K562 (cell line): ENCODE measurements around the gene ZW10. TPM values are rescaled to one million over a fixed set of nuclear protein-coding genes. Genes with fewer than 3 reads are reported as not detected.

Experiments
- ATAC-seq: fragments of 200-7000 bp; cut with Tn5 transposase; 3 replicates; pipeline ENCODE4 v1.9.1; 2020; ENCODE audit warnings: moderate library complexity
- BruUV-seq: library from RNA; stranded (reverse); fragments of 400-500 nt; replicated peaks from 2 replicates; lab custom pipeline; 2021; lab: Mats Ljungman, UMichigan
- CTCF ChIA-PET: fragments of 300-600 bp; formaldehyde crosslinking; extraction: SDS; loops from one replicate; lab custom pipeline; 2021; ENCODE audit warnings: low intra/inter-chr PET ratio; lab: Yijun Ruan, JAX
- POLR2A ChIA-PET: fragments of 300-600, 350-650 bp; sonication (Branson Sonifier 250); formaldehyde crosslinking; extraction: SDS; loops from one replicate; lab custom pipeline; 2021; ENCODE audit warnings: antibody characterized with exemption, inconsistent platforms; lab: Yijun Ruan, JAX
- DNase-seq, 4 experiments: peaks; one replicate each; pipeline versions ENCODE4 v3.0.0 to v3.0.0-alpha.2; 2011 to 2018; ENCODE audit warnings: low spot score in 3 of 4, mixed read lengths in 3 of 4; ENCODE audit errors: extremely low read depth in 1 of 4
- FAIRE-seq: peaks from 2 replicates; lab custom pipeline; 2011; peaks lifted over from hg19 to GRCh38; lab: Jason Lieb, UNC
- H2AFZ ChIP-seq: 2 replicates; pipeline ENCODE4 v1.6.0; 2011; ENCODE audit warnings: low read depth, low read length, control low read depth, inconsistent platforms
- H3K27ac ChIP-seq: fragments of 200-600 bp; 3 replicates; pipeline ENCODE4 v1.8.0; 2011; ENCODE audit warnings: low read depth, mild to moderate bottlenecking, control low read depth, inconsistent platforms, low read length, moderate library complexity, mixed read lengths; ENCODE audit errors: extremely low read depth
- H3K27me3 ChIP-seq, 2 experiments: fragments of 300-600 bp in 1 of 2; 2 replicates in 1 of 2; 3 replicates in 1 of 2; pipeline versions ENCODE4 v1.6.0 to v1.8.0; 2011; ENCODE audit warnings: inconsistent platforms in 2 of 2, low read length in 2 of 2, mild to moderate bottlenecking in 1 of 2, mixed read lengths in 1 of 2, moderate library complexity in 1 of 2; ENCODE audit not compliant: control insufficient read depth in 2 of 2, insufficient read depth in 2 of 2
- H3K36me3 ChIP-seq: fragments of 300-600 bp; 3 replicates; pipeline ENCODE4 v1.8.0; 2011; ENCODE audit warnings: mild to moderate bottlenecking, low read length, inconsistent platforms; ENCODE audit not compliant: control insufficient read depth, insufficient read depth
- H3K4me1 ChIP-seq, 2 experiments: fragments of 200-600 bp in 1 of 2; replicated peaks in 1 of 2; 2 replicates in 1 of 2; 3 replicates in 1 of 2; pipeline versions ENCODE4 v1.5.1 to v1.8.0; 2011; ENCODE audit warnings: inconsistent platforms in 2 of 2, low read length in 2 of 2, mild to moderate bottlenecking in 1 of 2, mixed read lengths in 1 of 2, moderate library complexity in 1 of 2; ENCODE audit not compliant: control insufficient read depth in 2 of 2, insufficient read depth in 2 of 2
- H3K4me2 ChIP-seq: 2 replicates; pipeline ENCODE4 v1.6.1; 2011; ENCODE audit warnings: low read length, control low read depth, inconsistent platforms, mixed read lengths; ENCODE audit not compliant: insufficient read depth
- H3K4me3 ChIP-seq: fragments of 200-600 bp; sonication (generic), shearing (Covaris generic); 2 replicates; pipeline ENCODE4 v1.5.1; 2016; ENCODE audit warnings: control low read depth, inconsistent platforms
- H3K79me2 ChIP-seq: fragments of 200-600 bp; 3 replicates; pipeline ENCODE4 v1.8.0; 2011; ENCODE audit warnings: low read length, inconsistent platforms; ENCODE audit not compliant: control insufficient read depth, insufficient read depth
- H3K9ac ChIP-seq, 2 experiments: 2 replicates each; pipeline versions ENCODE4 v1.6.0 to v1.6.1; 2011; ENCODE audit warnings: low read depth in 2 of 2, low read length in 2 of 2, control low read depth in 1 of 2, inconsistent platforms in 1 of 2, mild to moderate bottlenecking in 1 of 2, mixed read lengths in 1 of 2; ENCODE audit not compliant: insufficient read depth in 1 of 2
- H3K9me1 ChIP-seq: one replicate; pipeline ENCODE4 v1.6.0; 2011; ENCODE audit warnings: inconsistent platforms, mild to moderate bottlenecking, low read length, moderate library complexity; ENCODE audit not compliant: control insufficient read depth, insufficient read depth
- H3K9me3 ChIP-seq: replicated peaks from 2 replicates; pipeline ENCODE4 v1.5.1; 2011; ENCODE audit warnings: low read depth, low read length, inconsistent platforms; ENCODE audit not compliant: control insufficient read depth, insufficient read depth
- H4K20me1 ChIP-seq: replicated peaks from 2 replicates; pipeline ENCODE4 v1.6.1; 2011; ENCODE audit warnings: low read length, inconsistent platforms, mixed read lengths; ENCODE audit not compliant: control insufficient read depth, insufficient read depth
- GABPB1 ChIP-seq: sonication (generic); formaldehyde crosslinking; IDR thresholded peaks from 2 replicates; pipeline ENCODE4 v1.8.0; 2022; ENCODE audit warnings: mild to moderate bottlenecking, missing genetic modification reagents
- RAD21 ChIP-seq, 2 experiments: fragments of 250-450 bp in 1 of 2; fragments of 450-650 bp in 1 of 2; sonication (Bioruptor Pico) in 1 of 2; formaldehyde crosslinking in 1 of 2; IDR thresholded peaks in 1 of 2; conservative IDR thresholded peaks in 1 of 2; 2 replicates each; pipeline versions ENCODE4 v1.4.0 to v1.8.0; 2020 to 2022; ENCODE audit warnings: mild to moderate bottlenecking in 2 of 2, moderate library complexity in 1 of 2
- SETDB1 ChIP-seq: IDR thresholded peaks from one replicate; pipeline ENCODE4 v1.6.1; 2012; ENCODE audit warnings: low read length, control low read depth, inconsistent platforms
- ZC3H4 ChIP-seq: sonication (generic); formaldehyde crosslinking; IDR thresholded peaks from 2 replicates; pipeline ENCODE4 v1.9.0; 2021; ENCODE audit warnings: missing genetic modification reagents, borderline replicate concordance
- WGBS: fragments of 100-300 bp; shearing (Covaris generic); methylation state at CpG from one replicate; pipeline ENCODE4 v1.1.6; 2016; ENCODE audit warnings: low coverage, mixed read lengths; ENCODE audit not compliant: insufficient coverage; ENCODE audit errors: missing lambda C conversion rate; 5-methylcytosine and 5-hydroxymethylcytosine counted together
- in situ Hi-C: fragments of 300-500 bp; cut with MboI; formaldehyde crosslinking; loops from 4 replicates; pipeline ENCODE4 v1.15.0; 2018; ENCODE audit warnings: inconsistent platforms, mixed read lengths
- intact Hi-C: fragments of 100-400 bp; cut with micrococcal nuclease; formaldehyde crosslinking; loops from 2 replicates; pipeline ENCODE4 v1.14.2; 2022
- polyA plus RNA-seq, 8 experiments: library from polyadenylated mRNA; depleted of rRNA in 4 of 8; stranded (reverse) in 5 of 8; unstranded in 3 of 8; fragments of >200 nt; fragmentation: Nextera tagmentation in 2 of 8; fragmentation: Illumina TruSeq in 1 of 8; extraction: Ambion mirVana in 2 of 8; extraction: Trizol in 1 of 8; gene quantifications; 2 replicates each; pipeline versions ENCODE4 v1.2.1 to v1.2.3, GENCODE V29; 2011 to 2014; ENCODE audit warnings: inconsistent platforms in 1 of 8, missing spikeins in 1 of 8
- total RNA-seq, 7 experiments: library from RNA; depleted of rRNA in 6 of 7; stranded (reverse); fragments of >200 nt in 6 of 7; fragmentation: Illumina TruSeq in 2 of 7; extraction: Trizol in 2 of 7; gene quantifications; 2 replicates each; pipeline versions ENCODE4 v1.2.1 to v1.2.3, GENCODE V29; 2011 to 2021; ENCODE audit warnings: low replicate concordance in 1 of 7
- TF ChIP-seq, protein P1 (sequence below): IDR thresholded peaks from 2 replicates; pipeline ENCODE4 v1.6.1; 2011; ENCODE audit warnings: borderline replicate concordance, low read depth, mild to moderate bottlenecking, moderate library complexity, low read length; ENCODE audit not compliant: insufficient read depth, poor library complexity, severe bottlenecking
- TF ChIP-seq, protein P2 (sequence below), 3 experiments: IDR thresholded peaks in 2 of 3; conservative IDR thresholded peaks in 1 of 3; 2 replicates each; pipeline ENCODE4 v1.5.1; 2011 to 2012; ENCODE audit warnings: low read length in 3 of 3, mild to moderate bottlenecking in 3 of 3, control low read depth in 2 of 3, improper control_type of control experiment in 1 of 3, inconsistent platforms in 1 of 3, low read depth in 1 of 3, mixed read lengths in 1 of 3, moderate library complexity in 1 of 3; ENCODE audit not compliant: insufficient read depth in 2 of 3
- TF ChIP-seq, protein P3 (sequence below), 2 experiments: fragments of 200-800 bp in 1 of 2; sonication (Bioruptor generic) in 1 of 2; sonication (generic) in 1 of 2; formaldehyde crosslinking in 1 of 2; IDR thresholded peaks in 1 of 2; conservative IDR thresholded peaks in 1 of 2; 2 replicates each; pipeline versions ENCODE4 v1.5.0 to v1.6.1; 2016 to 2020; ENCODE audit warnings: missing compliant biosample characterization in 1 of 2, missing genetic modification characterization in 1 of 2, missing genetic modification reagents in 1 of 2

The ZW10 gene
- total and polyA plus RNA-seq, 9 of the 15 experiments (the other 6 are each of a cell fraction or from before 2014, with no cell fraction given) = 9.4 to 37.7 (median 25.0) TPM

DNA sequence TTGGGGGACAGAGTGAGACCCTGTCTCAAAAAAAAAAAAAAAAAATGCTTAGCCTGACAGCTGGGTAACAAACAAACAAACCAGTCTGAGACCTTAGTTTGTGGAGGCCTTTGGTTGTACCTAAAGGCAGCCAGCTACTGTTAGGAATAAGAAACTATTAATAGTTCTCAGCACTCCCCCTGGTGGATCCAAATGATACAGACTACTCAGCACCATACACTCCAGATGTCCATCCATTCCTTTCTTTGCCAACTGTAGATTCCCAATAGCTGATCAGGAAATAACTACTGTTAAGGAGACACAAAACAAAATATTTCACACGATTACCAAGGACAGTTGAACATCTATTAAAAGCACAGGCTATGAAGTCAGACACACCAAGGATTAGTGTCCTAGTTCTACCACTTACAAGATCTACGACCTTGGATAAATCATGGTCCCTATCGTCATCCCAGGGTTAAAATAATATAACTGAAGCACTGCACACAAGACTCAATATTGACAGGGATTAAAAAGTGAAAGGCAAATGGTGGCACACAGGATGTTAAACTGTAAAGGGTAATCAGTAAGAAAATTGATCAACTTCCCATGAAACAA is 23.3 kb upstream of the ZW10 start:
- DNase-seq (peak; percentile 49 to 60 (median 56)), FAIRE-seq (peak; percentile 42), ATAC-seq (peak; percentile 99)
- no peak overlapping the region for H2AFZ ChIP-seq
- H3K9me1 ChIP-seq = no peaks in the 10 kb centered on the region
- no peaks in the 10 kb centered on the region for H3K9me3 ChIP-seq
- no peaks in the 10 kb centered on the region for H3K79me2 ChIP-seq
- H3K36me3 ChIP-seq = peaks cover 19% of the 10 kb centered on the region
- ChIA-PET POLR2A (interaction anchor here (0.6 to 0.8 kb wide), 3 partner anchors 15 to 1642 kb away, joined by 3 read pairs; no protein-coding TSS in a partner anchor), CTCF (interaction anchor here (0.7 to 1.2 kb wide), 2 partner anchors 492 to 869 kb away, joined by 3 to 4 read pairs; no protein-coding TSS in a partner anchor)
- no peaks in the 10 kb centered on the region for H3K27me3 ChIP-seq
- in situ Hi-C loops (no loop called here), intact Hi-C loops (loop anchor here (5.0 kb wide), 1 partner anchor 489 kb away; no protein-coding TSS in a partner anchor)
- H3K4me1 ChIP-seq = no peaks in the 10 kb centered on the region
- no peak overlapping the region for H3K27ac ChIP-seq
- no TSS peak for BruUV-seq
- no peak overlapping the region for H3K4me3 ChIP-seq
- no peak overlapping the region for H3K4me2 ChIP-seq
- H4K20me1 ChIP-seq = no peaks in the 10 kb centered on the region
- no peak overlapping the region for H3K9ac ChIP-seq
- 42% methylated on average over 3 of the region's 3 CpGs for WGBS
- TF ChIP-seq, protein P1, sequence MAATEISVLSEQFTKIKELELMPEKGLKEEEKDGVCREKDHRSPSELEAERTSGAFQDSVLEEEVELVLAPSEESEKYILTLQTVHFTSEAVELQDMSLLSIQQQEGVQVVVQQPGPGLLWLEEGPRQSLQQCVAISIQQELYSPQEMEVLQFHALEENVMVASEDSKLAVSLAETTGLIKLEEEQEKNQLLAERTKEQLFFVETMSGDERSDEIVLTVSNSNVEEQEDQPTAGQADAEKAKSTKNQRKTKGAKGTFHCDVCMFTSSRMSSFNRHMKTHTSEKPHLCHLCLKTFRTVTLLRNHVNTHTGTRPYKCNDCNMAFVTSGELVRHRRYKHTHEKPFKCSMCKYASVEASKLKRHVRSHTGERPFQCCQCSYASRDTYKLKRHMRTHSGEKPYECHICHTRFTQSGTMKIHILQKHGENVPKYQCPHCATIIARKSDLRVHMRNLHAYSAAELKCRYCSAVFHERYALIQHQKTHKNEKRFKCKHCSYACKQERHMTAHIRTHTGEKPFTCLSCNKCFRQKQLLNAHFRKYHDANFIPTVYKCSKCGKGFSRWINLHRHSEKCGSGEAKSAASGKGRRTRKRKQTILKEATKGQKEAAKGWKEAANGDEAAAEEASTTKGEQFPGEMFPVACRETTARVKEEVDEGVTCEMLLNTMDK = peak; percentile 2
- TF ChIP-seq ZC3H4 (CRISPR knock-in tag) = no peak
- TF ChIP-seq, protein P2, sequence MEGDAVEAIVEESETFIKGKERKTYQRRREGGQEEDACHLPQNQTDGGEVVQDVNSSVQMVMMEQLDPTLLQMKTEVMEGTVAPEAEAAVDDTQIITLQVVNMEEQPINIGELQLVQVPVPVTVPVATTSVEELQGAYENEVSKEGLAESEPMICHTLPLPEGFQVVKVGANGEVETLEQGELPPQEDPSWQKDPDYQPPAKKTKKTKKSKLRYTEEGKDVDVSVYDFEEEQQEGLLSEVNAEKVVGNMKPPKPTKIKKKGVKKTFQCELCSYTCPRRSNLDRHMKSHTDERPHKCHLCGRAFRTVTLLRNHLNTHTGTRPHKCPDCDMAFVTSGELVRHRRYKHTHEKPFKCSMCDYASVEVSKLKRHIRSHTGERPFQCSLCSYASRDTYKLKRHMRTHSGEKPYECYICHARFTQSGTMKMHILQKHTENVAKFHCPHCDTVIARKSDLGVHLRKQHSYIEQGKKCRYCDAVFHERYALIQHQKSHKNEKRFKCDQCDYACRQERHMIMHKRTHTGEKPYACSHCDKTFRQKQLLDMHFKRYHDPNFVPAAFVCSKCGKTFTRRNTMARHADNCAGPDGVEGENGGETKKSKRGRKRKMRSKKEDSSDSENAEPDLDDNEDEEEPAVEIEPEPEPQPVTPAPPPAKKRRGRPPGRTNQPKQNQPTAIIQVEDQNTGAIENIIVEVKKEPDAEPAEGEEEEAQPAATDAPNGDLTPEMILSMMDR (IDR thresholded peaks at IDR 0.05 in 2 of 3, conservative IDR thresholded peaks at IDR 0.05 in 1 of 3; ENCODE audit: insufficient read depth in 2 of 3, low read depth in 1 of 3, low read length in 3 of 3) = peak; percentile 49 to 67 (median 61); a peak in 4 of 6 replicates
- TF ChIP-seq GABPB1 (CRISPR knock-in tag) = no peak
- TF ChIP-seq RAD21 (CRISPR knock-in tag; conservative IDR thresholded peaks at IDR 0.05 in 1 of 2, IDR thresholded peaks at IDR 0.05 in 1 of 2) = peak in 1 of 2 experiments; percentile 59; a peak in 2 of 4 replicates
- no peak for TF ChIP-seq SETDB1
- TF ChIP-seq, protein P3, sequence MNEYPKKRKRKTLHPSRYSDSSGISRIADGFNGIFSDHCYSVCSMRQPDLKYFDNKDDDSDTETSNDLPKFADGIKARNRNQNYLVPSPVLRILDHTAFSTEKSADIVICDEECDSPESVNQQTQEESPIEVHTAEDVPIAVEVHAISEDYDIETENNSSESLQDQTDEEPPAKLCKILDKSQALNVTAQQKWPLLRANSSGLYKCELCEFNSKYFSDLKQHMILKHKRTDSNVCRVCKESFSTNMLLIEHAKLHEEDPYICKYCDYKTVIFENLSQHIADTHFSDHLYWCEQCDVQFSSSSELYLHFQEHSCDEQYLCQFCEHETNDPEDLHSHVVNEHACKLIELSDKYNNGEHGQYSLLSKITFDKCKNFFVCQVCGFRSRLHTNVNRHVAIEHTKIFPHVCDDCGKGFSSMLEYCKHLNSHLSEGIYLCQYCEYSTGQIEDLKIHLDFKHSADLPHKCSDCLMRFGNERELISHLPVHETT (CRISPR knock-in tag; conservative IDR thresholded peaks at IDR 0.05 in 1 of 2, IDR thresholded peaks at IDR 0.05 in 1 of 2) = no peak
